HG02938 (cell line): Measurements from ENCODE around the gene SEZ6L.

Experiments
- ATAC-seq: cut with Tn5 transposase; IDR thresholded peaks from one replicate; pipeline ENCODE4 v1.9.1; 2021; ENCODE audit warnings: mild to moderate bottlenecking, moderate library complexity; ENCODE audit not compliant: unreplicated experiment

The SEZ6L gene

GRCh38 chr22:26291940-26292666 is 122.8 kb downstream of the SEZ6L start:
- no peak for ATAC-seq

GRCh38 chr22:26292667-26292995 is 123.4 kb downstream of the SEZ6L start:
- ATAC-seq: no peak

- ATAC-seq: no peak
These were observed 126.4 kb downstream of the SEZ6L start for GRCh38 chr22:26295563-26296126.

- ATAC-seq: no peak
These were observed 129.5 kb downstream of the SEZ6L start for GRCh38 chr22:26298605-26299310.

- ATAC-seq: no peak
These were observed 133.5 kb downstream of the SEZ6L start for GRCh38 chr22:26302726-26303125.

GRCh38 chr22:26303475-26303874 is 134.2 kb downstream of the SEZ6L start:
- no peak for ATAC-seq

GRCh38 chr22:26304730-26305129 is 135.5 kb downstream of the SEZ6L start:
- ATAC-seq: no peak

- no peak for ATAC-seq
These were observed 139.2 kb downstream of the SEZ6L start for GRCh38 chr22:26308467-26308866.

- no peak for ATAC-seq
These were observed 141.4 kb downstream of the SEZ6L start for GRCh38 chr22:26310616-26311015.

GRCh38 chr22:26313291-26313690 is 144.0 kb downstream of the SEZ6L start:
- no peak for ATAC-seq

GRCh38 chr22:26314171-26314570 is 144.9 kb downstream of the SEZ6L start:
- ATAC-seq: no peak

- ATAC-seq: no peak
These were observed 145.4 kb downstream of the SEZ6L start for GRCh38 chr22:26314656-26315055.

GRCh38 chr22:26316732-26317285 is 147.5 kb downstream of the SEZ6L start:
- no peak for ATAC-seq

- no peak for ATAC-seq
These were observed 149.7 kb downstream of the SEZ6L start for GRCh38 chr22:26318975-26319374.

- ATAC-seq: no peak
These were observed 151.2 kb downstream of the SEZ6L start for GRCh38 chr22:26320447-26320846.

- no peak for ATAC-seq
These were observed 152.2 kb downstream of the SEZ6L start for GRCh38 chr22:26321469-26321913.

- ATAC-seq: no peak
These were observed 153.1 kb downstream of the SEZ6L start for GRCh38 chr22:26322179-26322905.

- no peak for ATAC-seq
These were observed 153.8 kb downstream of the SEZ6L start for GRCh38 chr22:26323013-26323412.

- ATAC-seq: no peak
These were observed 154.9 kb downstream of the SEZ6L start for GRCh38 chr22:26324150-26324549.

- no peak for ATAC-seq
These were observed 156.4 kb downstream of the SEZ6L start for GRCh38 chr22:26325641-26326040.

- no peak for ATAC-seq
These were observed 157.5 kb downstream of the SEZ6L start for GRCh38 chr22:26326803-26327202.
